ENCODE results near the gene RIPOR2.

GRCh38 chr6:24856246-24856599 lies 79.5 kb downstream of the RIPOR2 start:
- no peak for TF ChIP-seq ZBTB40 (IDR thresholded peaks at IDR 0.05; ENCODE audit: borderline replicate concordance)
- TF ChIP-seq POLR2AphosphoS5 (IDR thresholded peaks at IDR 0.05; ENCODE audit: low read length): no peak
- TF ChIP-seq ATF7 (IDR thresholded peaks at IDR 0.05; ENCODE audit: low read depth): no peak
- no peak for TF ChIP-seq FOXM1 (IDR thresholded peaks at IDR 0.05; ENCODE audit: low read depth, low read length)
- TF ChIP-seq REST (IDR thresholded peaks at IDR 0.05; ENCODE audit: low read depth, low read length): no peak
- TF ChIP-seq CTCF (IDR thresholded peaks at IDR 0.05 in 2 of 3, conservative IDR thresholded peaks at IDR 0.05 in 1 of 3; ENCODE audit: control insufficient read depth in 2 of 3, extremely low read depth in 1 of 3, insufficient read depth in 1 of 3, low read depth in 3 of 3, low read length in 3 of 3): no peak
- no peak for TF ChIP-seq TCF7 (IDR thresholded peaks at IDR 0.05; ENCODE audit: borderline replicate concordance)
- no peak for TF ChIP-seq KAT2A (conservative IDR thresholded peaks at IDR 0.05; ENCODE audit: control insufficient read depth, low read depth, low read length)
